CD4-positive, alpha-beta T cell treated with Interleukin-12 subunit alpha and Interleukin-12 subunit beta, for 1 hour (primary cell): ENCODE measurements around the gene ALG14.
"Not testable (repeated sequence)": the region's sequence is repeated elsewhere in the genome, so short reads cannot be mapped to it uniquely, and the experiment has no call there.

Experiments used
- DNase-seq: peaks from one replicate; pipeline ENCODE4 v3.0.0-alpha.2; 2020

ALG14 gene, protein sequence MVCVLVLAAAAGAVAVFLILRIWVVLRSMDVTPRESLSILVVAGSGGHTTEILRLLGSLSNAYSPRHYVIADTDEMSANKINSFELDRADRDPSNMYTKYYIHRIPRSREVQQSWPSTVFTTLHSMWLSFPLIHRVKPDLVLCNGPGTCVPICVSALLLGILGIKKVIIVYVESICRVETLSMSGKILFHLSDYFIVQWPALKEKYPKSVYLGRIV

DNA sequence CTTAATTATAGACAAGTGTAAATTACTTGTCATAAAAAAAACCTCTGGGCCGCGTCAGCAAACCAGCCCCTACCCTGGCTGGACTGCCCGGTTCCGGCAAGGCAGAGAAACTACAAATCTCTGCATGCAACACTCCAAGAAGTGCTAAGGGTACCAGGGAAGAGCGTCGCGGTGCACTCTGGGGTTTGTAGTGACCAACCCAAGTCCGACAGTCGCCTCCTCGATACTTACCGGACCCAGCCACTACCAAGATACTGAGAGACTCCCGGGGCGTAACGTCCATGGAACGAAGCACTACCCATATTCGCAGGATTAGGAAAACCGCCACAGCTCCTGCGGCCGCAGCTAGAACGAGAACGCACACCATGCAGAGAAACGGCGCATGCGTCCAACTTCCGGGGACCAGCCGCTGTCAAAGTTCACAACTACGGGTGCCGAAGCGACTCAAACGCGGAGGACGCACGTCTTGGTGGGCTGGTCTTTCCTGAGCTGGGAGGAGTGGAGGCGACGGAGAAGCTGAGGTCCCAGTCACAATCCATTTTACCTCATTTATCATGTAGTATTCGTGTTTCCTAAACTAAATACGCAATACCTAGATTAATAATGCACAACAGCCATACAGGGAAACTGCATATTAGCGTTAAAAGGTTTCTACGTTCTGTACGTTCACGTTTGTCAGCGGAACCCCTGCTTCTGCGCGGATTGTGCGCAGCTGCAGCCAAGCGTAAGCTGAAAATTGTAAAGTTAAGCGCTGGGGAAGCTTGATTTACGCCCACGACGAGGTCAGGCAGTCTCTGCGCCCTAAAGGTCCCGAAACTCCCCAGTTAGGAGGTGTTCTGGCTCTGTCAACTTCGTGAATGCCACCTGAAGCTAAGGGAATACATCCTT lies at the start of gene ALG14:
ALG14 (minus strand) TSS at position 420 of the 888 bp plus-strand sequence; CDS start at position 367, 53 bp downstream.
- peak; percentile 92 for DNase-seq

DNA sequence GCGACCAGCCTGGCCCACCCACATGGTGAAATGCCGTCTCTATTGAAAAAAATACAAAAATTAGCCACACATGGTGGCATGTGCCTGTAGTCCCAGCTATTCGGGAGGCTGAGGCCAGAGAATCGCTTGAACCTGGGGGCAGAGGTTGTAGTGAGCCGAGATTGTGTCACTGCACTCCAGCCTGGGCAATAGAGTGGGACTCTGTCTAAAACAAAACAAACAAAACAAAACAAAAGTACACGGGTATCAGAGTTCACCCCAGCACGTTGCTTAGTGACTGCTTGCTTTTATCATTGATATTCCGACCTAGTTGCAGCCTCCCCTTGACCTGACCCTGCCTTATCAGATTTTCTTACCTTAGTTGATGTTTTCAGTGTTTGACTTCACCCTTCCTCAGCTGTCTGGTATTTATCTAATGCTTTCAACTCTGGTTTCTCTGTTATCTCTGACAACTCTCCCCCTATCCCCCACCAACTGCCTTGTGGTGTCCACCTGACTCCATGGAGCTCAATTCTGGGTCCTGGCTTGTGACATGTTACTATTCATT lies 49.5 kb upstream of the ALG14 start:
- no peak for DNase-seq

GRCh38 chr1:95119273-95119672 lies 46.5 kb upstream of the ALG14 start:
- no peak for DNase-seq

DNA sequence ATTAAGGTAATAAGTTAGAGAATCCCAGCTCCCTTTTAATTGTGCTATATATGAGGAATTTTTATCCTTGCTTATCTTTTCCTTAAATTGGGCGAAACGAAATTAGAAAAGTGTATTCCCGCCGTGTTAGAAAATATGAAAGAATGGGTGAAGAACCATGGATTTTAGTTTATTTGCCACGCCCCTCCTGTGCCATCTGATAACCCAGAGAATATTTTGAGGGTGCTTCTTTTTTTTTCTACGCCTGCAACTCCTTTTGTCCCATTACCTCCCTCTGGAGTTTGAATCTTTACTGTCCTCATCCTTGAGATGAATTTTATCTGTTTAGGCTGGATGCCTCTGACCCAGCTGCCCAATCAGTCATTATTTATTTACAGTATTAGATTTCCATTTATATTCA lies 46.0 kb upstream of the ALG14 start:
- DNase-seq = no peak

DNA sequence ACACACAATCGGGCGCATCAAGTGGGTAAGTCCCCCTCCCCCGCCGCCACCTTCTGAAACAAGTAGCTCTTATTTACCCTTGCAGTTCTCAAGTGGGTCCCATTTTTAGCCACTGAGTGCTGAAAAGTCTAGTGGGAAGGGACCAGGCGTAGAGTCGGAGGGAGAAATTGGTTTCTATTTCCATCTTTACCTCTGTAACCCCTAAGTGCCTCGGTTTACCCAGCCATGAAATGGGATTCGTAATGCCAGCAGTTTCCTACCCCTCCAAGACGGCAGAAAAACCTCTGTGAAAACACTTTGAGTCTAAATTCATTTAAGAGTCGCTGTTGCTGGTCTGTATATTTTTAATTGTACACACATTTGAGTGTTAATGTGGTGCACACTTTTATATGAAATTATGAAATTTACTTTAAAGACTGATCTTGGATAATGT lies 45.3 kb upstream of the ALG14 start:
- DNase-seq = no peak

GRCh38 chr1:95117207-95118066 lies 44.7 kb upstream of the ALG14 start, which contains the start of gene TLCD4:
TSS of gene TLCD4 (plus strand) at chr1:95117355. CDS start at chr1:95143902, 26,547 bp downstream.
- peak; percentile 27 for DNase-seq

GRCh38 chr1:95116580-95117206 lies 43.9 kb upstream of the ALG14 start:
- peak; percentile 49 for DNase-seq

DNA sequence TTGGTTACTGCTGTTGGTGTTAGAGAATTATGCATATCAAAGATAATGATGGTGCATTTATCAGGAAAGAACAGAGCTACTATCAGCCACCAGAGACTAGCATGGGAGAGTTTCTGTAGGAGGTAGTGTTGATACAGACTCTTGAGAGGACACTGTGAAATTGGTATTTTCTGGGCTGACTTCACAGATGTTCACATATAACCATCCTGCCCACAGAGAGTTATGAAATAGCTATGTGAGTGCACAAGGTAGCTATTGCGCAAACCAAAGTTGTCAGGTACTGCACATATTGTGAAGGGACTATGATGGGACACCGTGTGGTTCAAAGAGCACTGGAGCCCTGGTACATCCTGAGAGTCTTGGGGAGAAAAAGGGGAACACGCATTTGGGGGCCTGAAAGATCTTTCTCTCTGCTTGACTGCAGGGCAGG lies 43.0 kb upstream of the ALG14 start:
- DNase-seq = no peak

- no peak for DNase-seq
Measured at GRCh38 chr1:95113684-95114083, 40.9 kb upstream of the ALG14 start.

- no peak for DNase-seq
Measured at GRCh38 chr1:95111014-95111413, 38.3 kb upstream of the ALG14 start.

- no peak for DNase-seq
Measured at GRCh38 chr1:95108792-95109191, 36.0 kb upstream of the ALG14 start.

DNA sequence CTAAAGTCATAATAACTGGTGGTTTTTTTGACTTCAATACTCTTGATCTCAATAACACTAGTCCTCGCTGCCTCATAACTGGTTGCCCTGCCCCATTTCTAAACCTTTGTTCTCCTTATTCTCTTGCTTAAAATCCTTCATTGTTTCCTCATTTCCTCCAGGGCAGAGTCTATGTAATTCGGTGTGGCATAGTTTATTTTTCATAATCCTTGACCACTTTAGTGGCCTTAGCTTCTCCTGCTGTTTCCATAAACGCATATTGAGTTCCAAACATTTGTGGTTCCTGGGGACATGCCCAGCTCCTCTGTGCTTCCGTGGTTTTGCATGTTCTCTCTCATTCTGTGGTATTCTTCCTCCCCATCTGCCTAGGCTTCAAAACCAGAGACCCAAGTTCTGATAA lies 25.4 kb upstream of the ALG14 start:
- DNase-seq = no peak

DNA sequence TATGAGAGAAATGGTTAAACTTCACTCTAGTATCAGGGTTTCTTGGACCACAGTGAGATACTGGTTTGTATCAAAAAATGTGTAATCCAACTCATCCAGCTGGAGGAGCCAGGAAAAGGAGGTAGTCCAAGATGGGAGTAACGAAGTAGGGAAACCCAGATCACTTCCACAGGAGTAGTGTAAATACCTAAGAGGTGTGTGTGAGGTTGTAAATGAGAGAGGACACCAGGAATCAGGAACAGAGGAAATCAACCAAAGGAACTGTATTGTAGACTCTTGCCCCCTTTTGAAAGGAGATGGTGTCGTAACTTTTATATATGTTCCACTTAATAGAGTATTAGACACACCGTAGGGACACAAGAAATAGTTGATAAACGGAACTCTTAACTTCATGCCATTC lies 24.7 kb upstream of the ALG14 start:
- no peak for DNase-seq

DNA sequence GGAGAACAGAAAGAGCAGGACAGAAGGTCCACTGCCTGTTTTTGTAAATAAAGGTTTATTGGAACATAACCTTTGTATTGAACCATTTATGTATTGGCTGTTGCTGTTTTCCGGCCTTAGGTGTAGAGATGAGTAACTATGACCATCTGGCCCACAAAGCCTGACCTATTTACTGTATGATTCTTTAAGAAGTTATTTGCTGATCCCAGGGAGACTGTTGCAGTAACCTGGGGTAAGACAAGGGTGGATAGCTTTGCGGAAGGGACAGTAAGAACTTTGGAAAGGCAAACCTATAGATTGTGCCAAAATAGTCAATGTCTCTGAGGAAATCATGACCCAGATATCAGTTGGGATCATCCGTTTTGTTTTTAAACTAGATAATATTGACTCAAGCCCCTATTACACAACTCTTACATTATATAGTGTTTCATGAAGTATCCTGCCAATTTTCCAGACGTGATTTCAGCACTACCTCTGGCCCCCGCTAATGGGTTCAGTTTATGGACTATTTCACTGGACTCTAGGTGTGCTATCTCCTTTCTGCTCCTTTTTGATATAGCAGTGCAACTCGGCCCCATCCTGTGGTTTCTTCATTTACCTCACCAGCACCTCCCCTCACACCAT lies 23.6 kb upstream of the ALG14 start:
- no peak for DNase-seq

DNA sequence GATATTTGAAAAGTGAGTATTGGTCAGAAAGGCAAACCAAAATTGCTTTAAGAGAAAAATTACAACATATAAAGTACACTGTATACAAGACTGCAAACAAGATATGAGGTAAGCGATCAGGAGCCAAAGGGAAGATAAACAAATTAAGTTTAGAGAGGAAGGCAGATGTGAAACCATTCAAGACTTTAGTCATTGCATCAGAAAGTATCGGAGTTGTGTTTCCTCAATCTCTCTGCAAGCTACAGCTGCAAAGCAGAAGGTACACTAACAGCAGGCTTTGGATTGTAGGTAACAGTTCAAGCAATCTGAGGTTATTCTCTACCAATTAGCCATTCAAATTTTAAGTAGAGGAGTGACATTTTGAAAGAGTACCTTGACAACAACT lies 23.1 kb upstream of the ALG14 start:
- DNase-seq = no peak

DNA sequence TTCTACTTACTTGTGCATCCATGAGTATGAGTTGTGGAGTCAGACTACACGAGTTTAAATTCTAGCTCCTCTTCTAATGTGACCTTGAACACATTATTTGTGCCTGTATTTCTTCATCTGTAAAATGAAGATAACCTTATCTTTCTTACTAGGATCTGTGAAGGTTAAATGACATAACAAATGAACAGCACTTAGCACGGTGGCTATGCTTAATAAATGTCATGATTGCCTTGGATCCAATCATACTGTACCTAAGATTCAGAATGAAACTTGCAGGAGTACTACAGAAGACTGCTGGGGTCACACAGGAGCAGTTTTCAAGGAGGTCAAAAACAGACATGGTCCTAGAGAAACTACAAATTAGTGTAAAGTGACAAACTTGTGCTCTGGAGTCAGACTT lies 22.2 kb upstream of the ALG14 start:
- no peak for DNase-seq

GRCh38 chr1:95093296-95093695 lies 20.5 kb upstream of the ALG14 start:
- no peak for DNase-seq

DNA sequence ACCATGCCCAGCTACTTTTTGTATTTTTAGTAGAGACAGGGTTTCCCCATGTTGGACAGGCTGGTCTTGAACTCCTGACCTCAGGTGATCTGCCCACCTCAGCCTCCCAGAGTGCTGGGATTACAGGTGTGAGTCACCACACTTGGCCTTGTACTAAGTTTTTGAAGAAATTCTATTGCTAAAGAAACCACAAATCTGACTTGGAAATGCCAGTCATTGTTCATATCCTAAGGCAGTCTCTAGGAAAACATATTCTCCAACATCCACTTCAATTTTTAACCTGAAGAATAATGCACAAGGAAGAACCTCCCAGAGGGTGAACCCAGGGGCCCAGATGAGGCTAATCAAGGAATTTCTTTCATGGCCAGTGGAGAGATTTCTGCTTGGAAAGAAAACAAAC lies 20.1 kb upstream of the ALG14 start:
- DNase-seq = not testable (repeated sequence)

DNA sequence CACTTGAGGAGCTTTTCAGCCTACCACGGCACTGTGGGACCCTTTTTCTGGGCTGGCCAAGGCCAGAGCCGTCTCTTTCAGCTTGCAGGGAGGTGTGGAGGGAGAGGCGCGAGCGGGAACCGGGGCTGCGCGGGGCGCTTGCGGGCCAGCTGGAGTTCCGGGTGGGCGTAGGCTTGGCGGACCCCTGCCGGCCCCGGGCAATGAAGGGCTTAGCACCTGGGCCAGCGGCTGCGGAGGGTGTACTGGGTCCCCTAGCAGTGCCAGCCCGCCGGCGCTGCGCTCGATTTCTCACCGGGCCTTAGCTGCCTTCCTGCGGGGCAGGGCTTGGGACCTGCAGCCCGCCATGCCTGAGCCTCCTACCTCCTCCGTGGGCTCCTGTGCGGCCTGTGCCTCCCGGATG lies 18.5 kb upstream of the ALG14 start:
- DNase-seq = not testable (repeated sequence)

- no peak for DNase-seq
Measured at GRCh38 chr1:95089650-95090287, 17.0 kb upstream of the ALG14 start.

DNA sequence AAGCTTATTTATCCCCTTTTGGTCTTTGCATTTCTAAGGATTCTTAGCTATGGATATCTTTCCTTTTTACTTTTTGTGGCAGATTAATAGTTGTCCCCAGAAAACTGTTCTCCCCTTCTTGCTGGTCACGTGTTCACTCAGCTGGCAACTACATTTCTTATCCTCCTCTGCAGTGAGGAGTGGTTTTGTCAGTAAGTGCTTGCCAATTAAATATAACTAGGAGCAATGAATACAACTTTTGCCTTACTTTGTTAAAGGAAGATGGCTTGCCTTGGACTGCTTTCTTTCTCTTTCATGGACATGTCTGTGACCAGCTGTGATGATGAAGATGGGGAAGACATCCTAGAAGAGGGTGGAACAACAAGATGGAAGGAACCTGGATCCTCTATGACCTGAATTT lies 15.6 kb upstream of the ALG14 start:
- DNase-seq = no peak
